GM10266 (cell line): ENCODE results near the gene OR10S1.

Experiments used
- DNase-seq: peaks from one replicate; pipeline ENCODE4 v3.0.0; 2012; ENCODE audit errors: extremely low spot score
- CTCF ChIP-seq: IDR thresholded peaks from 2 replicates; pipeline ENCODE4 v1.5.1; 2012; ENCODE audit warnings: mild to moderate bottlenecking, low read depth; ENCODE audit not compliant: control insufficient read depth, insufficient read depth; ENCODE audit errors: missing control alignments

Gene OR10S1

GRCh38 chr11:123973816-123974215 lies 3.8 kb downstream of the OR10S1 start:
- no peak for DNase-seq
- TF ChIP-seq CTCF: no peak

- DNase-seq: no peak
- TF ChIP-seq CTCF: no peak
These were observed 20.8 kb downstream of the OR10S1 start for GRCh38 chr11:123956752-123957151.

GRCh38 chr11:123945132-123945531 lies 32.4 kb downstream of the OR10S1 start:
- no peak for TF ChIP-seq CTCF
- no peak for DNase-seq

- no peak for TF ChIP-seq CTCF
- DNase-seq: no peak
These were observed 33.8 kb downstream of the OR10S1 start, which contains the start of gene OR6T1 for GRCh38 chr11:123943738-123944137. TSS of gene OR6T1 (minus strand) at chr11:123943838. CDS start at chr11:123943838, 0 bp downstream.

- no peak for TF ChIP-seq CTCF
- no peak for DNase-seq
These were observed 35.2 kb downstream of the OR10S1 start for GRCh38 chr11:123942413-123942812.

- no peak for TF ChIP-seq CTCF
- DNase-seq: no peak
These were observed 38.3 kb downstream of the OR10S1 start, which contains the start of gene OR4D5 for GRCh38 chr11:123939317-123939716. TSS of gene OR4D5 (plus strand) at chr11:123939617. CDS start at chr11:123939617, 0 bp downstream.
